HCT116 (cell line): ENCODE data around the gene MYLK2. TPM values are rescaled to one million over a fixed set of nuclear protein-coding genes. Genes with fewer than 3 reads are reported as not detected.

Experiments used
- ATAC-seq: fragments of 200-7000 bp; cut with Tn5 transposase; 2 replicates; pipeline ENCODE4 v1.9.1; 2020; ENCODE audit warnings: mild to moderate bottlenecking, moderate library complexity
- BruUV-seq: library from RNA; stranded (reverse); fragments of 400-500 nt; replicated peaks from 2 replicates; lab custom pipeline; 2021; lab: Mats Ljungman, UMichigan
- CTCF ChIA-PET: fragments of 300-600 bp; sonication (Branson Sonifier 250); formaldehyde crosslinking; loops from one replicate; lab custom pipeline; 2021; ENCODE audit warnings: antibody characterized with exemption; lab: Charles Lee
- POLR2A ChIA-PET: fragments of 300-600, 350-600 bp; sonication (Branson Sonifier 250); formaldehyde crosslinking; loops from one replicate; lab custom pipeline; 2021; ENCODE audit warnings: antibody characterized with exemption; lab: Charles Lee
- RAD21 ChIA-PET, 2 experiments: fragments of 300-600 bp; sonication (Branson Sonifier 250); formaldehyde crosslinking; loops; one replicate each; lab custom pipeline; 2023; ENCODE audit warnings: low total read pairs in 2 of 2; ENCODE audit not compliant: uncharacterized antibody in 2 of 2, unreplicated experiment in 2 of 2, low non-redundant PET in 1 of 2; lab: Charles Lee
- DNase-seq: peaks from one replicate; pipeline ENCODE4 v3.0.0-alpha.2; 2010; ENCODE audit warnings: low read depth, low spot score
- H2AFZ ChIP-seq: fragments of 200-600 bp; shearing (Covaris generic), sonication (generic); 2 replicates; pipeline ENCODE4 v1.6.1; 2017; ENCODE audit warnings: low read depth, mixed run types, mixed read lengths, antibody characterized with exemption, low read length; ENCODE audit not compliant: poor library complexity, severe bottlenecking
- H3K27ac ChIP-seq: 2 replicates; pipeline ENCODE4 v1.5.1; 2012; ENCODE audit warnings: low read depth, low read length
- H3K27me3 ChIP-seq: fragments of 200-600 bp; sonication (generic); 2 replicates; pipeline ENCODE4 v1.6.1; 2016; ENCODE audit warnings: mixed run types, low read length, mixed read lengths; ENCODE audit not compliant: insufficient read depth
- H3K36me3 ChIP-seq, 2 experiments: fragments of 200-500 bp in 1 of 2; fragments of 200-600 bp in 1 of 2; sonication (Bioruptor generic) in 1 of 2; sonication (generic) in 1 of 2; 2 replicates each; pipeline versions ENCODE4 v1.5.1 to v1.6.1; 2014 to 2016; ENCODE audit warnings: low read length in 2 of 2, inconsistent platforms in 1 of 2, mixed read lengths in 1 of 2, mixed run types in 1 of 2; ENCODE audit not compliant: insufficient read depth in 2 of 2, control insufficient read depth in 1 of 2
- H3K4me1 ChIP-seq, 2 experiments: fragments of 200-600 bp in 1 of 2; sonication (generic) in 1 of 2; 2 replicates each; pipeline versions ENCODE4 v1.5.1 to v1.6.1; 2012 to 2017; ENCODE audit warnings: low read length in 2 of 2, inconsistent platforms in 1 of 2, mild to moderate bottlenecking in 1 of 2, mixed read lengths in 1 of 2, mixed run types in 1 of 2, moderate library complexity in 1 of 2; ENCODE audit not compliant: insufficient read depth in 2 of 2, control insufficient read depth in 1 of 2
- H3K4me2 ChIP-seq: fragments of 200-600 bp; sonication (generic); 2 replicates; pipeline ENCODE4 v1.6.1; 2017; ENCODE audit warnings: mixed run types, low read length, mixed read lengths
- H3K4me3 ChIP-seq, 2 experiments: fragments of 200-600 bp in 1 of 2; sonication (generic) in 1 of 2; replicated peaks in 1 of 2; 2 replicates each; pipeline ENCODE4 v1.5.1; 2011 to 2016; ENCODE audit warnings: low read length in 2 of 2, control low read depth in 1 of 2, low read depth in 1 of 2, mild to moderate bottlenecking in 1 of 2, mixed read lengths in 1 of 2, mixed run types in 1 of 2
- H3K79me2 ChIP-seq: fragments of 200-600 bp; sonication (generic); 2 replicates; pipeline ENCODE4 v1.6.1; 2017; ENCODE audit warnings: mild to moderate bottlenecking, mixed run types, low read length, moderate library complexity, mixed read lengths; ENCODE audit not compliant: insufficient read depth
- H3K9ac ChIP-seq: fragments of 200-600 bp; sonication (generic); 2 replicates; pipeline ENCODE4 v1.6.1; 2016; ENCODE audit warnings: low read length, mixed read lengths
- H3K9me2 ChIP-seq: fragments of 200-600 bp; sonication (generic), shearing (Covaris generic); 2 replicates; pipeline ENCODE4 v1.6.1; 2017; ENCODE audit warnings: mixed run types, mild to moderate bottlenecking, moderate library complexity; ENCODE audit not compliant: insufficient read depth
- H3K9me3 ChIP-seq, 2 experiments: fragments of 200-500 bp in 1 of 2; fragments of 200-600 bp in 1 of 2; sonication (Bioruptor generic) in 1 of 2; sonication (generic) in 1 of 2; 2 replicates each; pipeline ENCODE4 v1.6.1; 2014 to 2017; ENCODE audit warnings: low read length in 2 of 2, mixed read lengths in 2 of 2, inconsistent platforms in 1 of 2, low read depth in 1 of 2, mild to moderate bottlenecking in 1 of 2, mixed run types in 1 of 2, moderate library complexity in 1 of 2; ENCODE audit not compliant: control insufficient read depth in 1 of 2, insufficient read depth in 1 of 2
- H4K20me1 ChIP-seq: fragments of 200-600 bp; sonication (generic), shearing (Covaris generic); 2 replicates; pipeline ENCODE4 v1.6.1; 2017; ENCODE audit warnings: mixed run types, mild to moderate bottlenecking, moderate library complexity; ENCODE audit not compliant: insufficient read depth
- ELF1 ChIP-seq: IDR thresholded peaks from 2 replicates; pipeline ENCODE4 v1.6.1; 2012; ENCODE audit warnings: low read depth, borderline replicate concordance
- EZH2phosphoT487 ChIP-seq: fragments of 200-600 bp; IDR thresholded peaks from 2 replicates; pipeline ENCODE4 v1.6.1; 2018; ENCODE audit warnings: antibody characterized with exemption, borderline replicate concordance
- JUND ChIP-seq: IDR thresholded peaks from 2 replicates; pipeline ENCODE4 v1.6.1; 2012
- POLR2A ChIP-seq: IDR thresholded peaks from 2 replicates; pipeline ENCODE4 v1.7.0; 2011; ENCODE audit warnings: borderline replicate concordance; ENCODE audit not compliant: insufficient read depth, insufficient read length; ENCODE audit errors: extremely low read depth
- POLR2AphosphoS5 ChIP-seq: IDR thresholded peaks from 2 replicates; pipeline ENCODE4 v1.6.1; 2011; ENCODE audit warnings: mild to moderate bottlenecking, low read depth, low read length, moderate library complexity
- SRF ChIP-seq: IDR thresholded peaks from 2 replicates; pipeline ENCODE4 v1.6.1; 2012; ENCODE audit warnings: low read depth
- YY1 ChIP-seq: IDR thresholded peaks from 2 replicates; pipeline ENCODE4 v1.6.1; 2011; ENCODE audit warnings: low read length, low read depth, moderate library complexity, mild to moderate bottlenecking; ENCODE audit not compliant: insufficient replicate concordance; ENCODE audit errors: extremely low read depth
- ZFX ChIP-seq: fragments of 450-650 bp; IDR thresholded peaks from 2 replicates; pipeline ENCODE4 v1.6.1; 2017
- intact Hi-C: fragments of 100-400 bp; cut with micrococcal nuclease; formaldehyde crosslinking; loops from 2 replicates; pipeline ENCODE4 v1.10.0; 2022
- total RNA-seq: library from RNA; stranded (reverse); gene quantifications from one replicate; pipeline ENCODE4 v1.2.1, GENCODE V29; 2021; ENCODE audit not compliant: unreplicated experiment
- TF ChIP-seq, protein P1 (sequence below): IDR thresholded peaks from 2 replicates; pipeline ENCODE4 v1.6.1; 2012
- TF ChIP-seq, protein P2 (sequence below), 3 experiments: fragments of 200-600 bp in 1 of 3; sonication (generic) in 1 of 3; IDR thresholded peaks in 2 of 3; conservative IDR thresholded peaks in 1 of 3; 2 replicates each; pipeline ENCODE4 v1.5.1; 2012 to 2017; ENCODE audit warnings: low read depth in 2 of 3, low read length in 2 of 3, antibody characterized with exemption in 1 of 3, borderline replicate concordance in 1 of 3, control low read depth in 1 of 3, mild to moderate bottlenecking in 1 of 3, mixed read lengths in 1 of 3, mixed run types in 1 of 3, moderate library complexity in 1 of 3; ENCODE audit not compliant: insufficient read depth in 1 of 3
- TF ChIP-seq, protein P3 (sequence below): IDR thresholded peaks from 2 replicates; pipeline ENCODE4 v1.6.1; 2012

The MYLK2 gene
- total RNA-seq, 1 experiment from 2014 or later = 0.34 TPM

DNA sequence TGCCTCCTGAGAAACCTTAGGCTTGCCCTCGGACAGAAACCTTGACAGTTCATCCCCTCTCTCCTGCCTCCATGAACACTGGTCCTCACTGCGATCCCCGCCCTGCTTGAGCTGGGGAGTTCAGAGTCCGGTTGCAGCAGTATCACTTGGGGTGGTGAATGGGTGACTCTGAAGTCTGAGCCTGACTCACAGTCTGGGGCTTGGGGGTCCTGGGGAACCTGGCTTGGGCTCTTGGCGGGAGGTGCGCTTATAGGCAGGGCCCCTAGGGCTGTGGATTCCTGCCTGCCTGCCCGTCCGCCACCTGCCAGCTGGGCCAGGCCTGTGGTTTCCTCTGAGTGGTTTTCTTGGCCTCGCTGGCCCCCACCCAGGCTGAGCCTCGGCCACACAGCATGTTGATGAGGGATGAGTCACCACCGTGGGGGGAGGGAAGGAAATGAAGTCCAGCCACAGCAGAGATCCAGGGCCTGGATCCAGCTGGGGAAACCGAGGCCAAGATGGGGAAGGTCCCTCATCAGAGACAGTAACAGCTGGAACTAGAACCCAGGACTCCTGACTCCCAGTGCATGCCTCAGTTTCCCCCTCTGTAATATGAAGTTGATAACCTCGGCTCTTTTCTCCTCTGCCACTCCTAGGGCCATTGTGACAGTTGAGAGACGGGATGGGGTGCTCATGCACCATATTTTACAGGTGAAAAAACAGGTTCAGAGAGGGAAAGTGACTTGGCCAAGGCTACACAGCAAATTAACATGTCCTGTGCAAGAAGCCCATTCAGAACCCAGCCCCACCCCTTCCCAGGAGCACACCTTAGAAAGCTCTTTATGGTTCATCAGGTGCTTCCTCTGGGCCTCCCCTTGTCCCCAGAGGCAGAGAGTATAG is 17.1 kb downstream of the MYLK2 start (continued):
- TF ChIP-seq YY1 (no peak), EZH2phosphoT487 (no peak), POLR2A (no peak)
- TF ChIP-seq, protein P1, sequence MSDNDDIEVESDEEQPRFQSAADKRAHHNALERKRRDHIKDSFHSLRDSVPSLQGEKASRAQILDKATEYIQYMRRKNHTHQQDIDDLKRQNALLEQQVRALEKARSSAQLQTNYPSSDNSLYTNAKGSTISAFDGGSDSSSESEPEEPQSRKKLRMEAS = peak; percentile 85

DNA sequence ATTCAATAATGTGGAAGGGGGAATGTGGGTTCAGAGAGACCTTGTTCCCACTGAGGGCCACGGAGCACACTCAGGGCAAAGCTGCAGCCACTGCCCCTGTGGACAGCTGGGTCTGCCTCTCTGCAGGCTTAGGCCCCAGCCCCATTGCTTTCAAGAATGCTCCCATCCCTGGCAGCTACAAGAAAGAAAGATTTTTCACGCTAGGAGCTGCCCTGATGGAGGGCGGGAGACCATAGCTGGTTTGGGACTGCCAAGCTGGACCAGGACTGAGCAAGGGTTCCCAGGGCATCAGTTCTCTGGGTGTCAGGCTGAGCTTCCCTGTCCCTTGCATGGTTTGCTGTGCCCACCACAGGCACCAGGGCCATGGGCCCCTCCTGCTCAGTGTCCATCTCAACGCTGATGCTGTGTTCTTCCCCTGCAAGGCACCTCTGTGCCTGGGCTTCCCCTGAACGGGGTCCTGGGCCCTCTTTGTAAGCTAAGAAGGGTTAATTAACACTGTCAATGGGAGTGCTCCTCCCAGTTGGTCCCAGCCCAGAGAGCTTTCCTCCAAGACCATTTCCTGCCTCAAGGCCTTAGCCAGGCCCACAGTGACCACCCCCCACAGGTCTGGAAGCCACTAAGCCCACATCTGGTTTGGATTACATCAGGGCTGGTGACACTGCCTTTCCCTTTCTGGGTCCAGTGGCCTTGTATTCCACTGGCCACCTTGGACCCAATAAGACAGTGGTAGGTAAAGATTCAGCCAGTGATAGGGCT is 17.9 kb downstream of the MYLK2 start:
- Histone ChIP-seq H2AFZ (no peak overlapping the region), H3K9ac (no peak overlapping the region), H3K9me3 (no peaks in the 10 kb centered on the region), H3K4me1 (peaks cover 24 to 54% of the 10 kb centered on the region in 2 experiments), H3K27ac (no peak overlapping the region), H3K4me3 (no peak overlapping the region), H3K4me2 (peak overlapping the region; percentile 58), H4K20me1 (no peaks in the 10 kb centered on the region), H3K79me2 (no peaks in the 10 kb centered on the region), H3K9me2 (no peaks in the 10 kb centered on the region), H3K27me3 (no peaks in the 10 kb centered on the region), H3K36me3 (no peaks in the 10 kb centered on the region)
- DNase-seq (no peak), ATAC-seq (no peak)
- no peak for TF ChIP-seq POLR2AphosphoS5
- no peak for TF ChIP-seq ZFX
- TF ChIP-seq, protein P2, sequence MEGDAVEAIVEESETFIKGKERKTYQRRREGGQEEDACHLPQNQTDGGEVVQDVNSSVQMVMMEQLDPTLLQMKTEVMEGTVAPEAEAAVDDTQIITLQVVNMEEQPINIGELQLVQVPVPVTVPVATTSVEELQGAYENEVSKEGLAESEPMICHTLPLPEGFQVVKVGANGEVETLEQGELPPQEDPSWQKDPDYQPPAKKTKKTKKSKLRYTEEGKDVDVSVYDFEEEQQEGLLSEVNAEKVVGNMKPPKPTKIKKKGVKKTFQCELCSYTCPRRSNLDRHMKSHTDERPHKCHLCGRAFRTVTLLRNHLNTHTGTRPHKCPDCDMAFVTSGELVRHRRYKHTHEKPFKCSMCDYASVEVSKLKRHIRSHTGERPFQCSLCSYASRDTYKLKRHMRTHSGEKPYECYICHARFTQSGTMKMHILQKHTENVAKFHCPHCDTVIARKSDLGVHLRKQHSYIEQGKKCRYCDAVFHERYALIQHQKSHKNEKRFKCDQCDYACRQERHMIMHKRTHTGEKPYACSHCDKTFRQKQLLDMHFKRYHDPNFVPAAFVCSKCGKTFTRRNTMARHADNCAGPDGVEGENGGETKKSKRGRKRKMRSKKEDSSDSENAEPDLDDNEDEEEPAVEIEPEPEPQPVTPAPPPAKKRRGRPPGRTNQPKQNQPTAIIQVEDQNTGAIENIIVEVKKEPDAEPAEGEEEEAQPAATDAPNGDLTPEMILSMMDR (IDR thresholded peaks at IDR 0.05 in 2 of 3, conservative IDR thresholded peaks at IDR 0.05 in 1 of 3; ENCODE audit: borderline replicate concordance in 1 of 3, insufficient read depth in 1 of 3, low read depth in 2 of 3, low read length in 2 of 3) = no peak
- TF ChIP-seq POLR2A = no peak
- no peak for TF ChIP-seq ELF1
- no peak for TF ChIP-seq JUND
- TF ChIP-seq YY1 = no peak
- no peak for TF ChIP-seq SRF
- TF ChIP-seq, protein P1 = no peak
- TF ChIP-seq, protein P3, sequence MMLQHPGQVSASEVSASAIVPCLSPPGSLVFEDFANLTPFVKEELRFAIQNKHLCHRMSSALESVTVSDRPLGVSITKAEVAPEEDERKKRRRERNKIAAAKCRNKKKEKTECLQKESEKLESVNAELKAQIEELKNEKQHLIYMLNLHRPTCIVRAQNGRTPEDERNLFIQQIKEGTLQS = no peak
- no TSS peak for BruUV-seq
- RAD21 ChIA-PET = interaction anchor here in 1 of 2 experiments (1.0 kb wide), 1 partner anchor 13 kb away, joined by 3 read pairs; no protein-coding TSS in a partner anchor
- POLR2A ChIA-PET = no interaction called here
- intact Hi-C loops = no loop called here
- CTCF ChIA-PET = interaction anchor here (1.4 to 3.4 kb wide), 5 partner anchors 8 to 23 kb away, joined by 3 to 20 read pairs (median 10); partner anchors contain the start of gene FOXS1
